CD4-positive, alpha-beta T cell treated with Interleukin-17A for 1 hour (primary cell): ENCODE results near the gene PIK3IP1.
"Not testable (repeated sequence)": the region's sequence is repeated elsewhere in the genome, so short reads cannot be mapped to it uniquely, and the experiment has no call there.

Experiments
- DNase-seq: peaks from one replicate; pipeline ENCODE4 v3.0.0-alpha.2; 2020

PIK3IP1 gene

DNA sequence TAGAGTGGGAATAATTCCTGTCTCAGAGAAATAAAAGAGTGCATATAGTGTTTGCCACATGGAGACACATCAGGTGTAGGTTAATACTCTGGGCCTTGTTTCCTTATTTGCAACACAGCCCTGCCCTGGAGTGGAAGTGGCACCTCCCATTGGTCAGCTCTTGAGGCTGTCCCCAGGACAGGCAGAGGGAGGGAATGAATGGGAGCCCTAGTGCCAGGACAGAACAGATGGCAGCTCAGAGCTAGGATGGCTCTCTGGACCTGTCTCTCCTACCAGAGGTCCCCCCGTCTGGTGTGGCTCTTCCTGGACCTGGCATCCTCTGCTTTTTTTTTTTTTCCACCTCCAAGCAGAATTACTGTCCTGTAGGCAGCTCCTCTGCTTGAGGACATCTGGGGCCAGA, 44.6 kb downstream of the PIK3IP1 start:
- DNase-seq, result no peak

GRCh38 chr22:31246687-31247086, 45.6 kb downstream of the PIK3IP1 start:
- DNase-seq, result no peak

DNA sequence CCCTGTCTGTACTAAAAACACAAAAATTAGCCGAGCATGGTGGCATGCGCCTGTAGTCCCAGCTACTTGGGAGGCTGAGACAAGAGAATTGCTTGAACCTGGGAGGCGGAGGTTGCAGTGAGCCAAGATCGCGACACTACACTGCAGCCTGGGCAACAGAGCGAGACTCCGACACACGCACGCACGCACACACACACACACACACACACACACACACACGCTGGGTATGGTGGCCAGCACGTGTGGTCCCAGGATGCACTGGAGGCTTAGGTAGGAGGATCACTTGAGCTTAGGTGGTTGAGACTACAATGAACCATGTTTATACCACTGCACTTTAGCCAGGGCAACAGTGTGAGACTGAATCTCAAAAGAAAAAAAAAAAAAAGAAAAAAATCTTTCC, 46.3 kb downstream of the PIK3IP1 start:
- not testable (repeated sequence) for DNase-seq

DNA sequence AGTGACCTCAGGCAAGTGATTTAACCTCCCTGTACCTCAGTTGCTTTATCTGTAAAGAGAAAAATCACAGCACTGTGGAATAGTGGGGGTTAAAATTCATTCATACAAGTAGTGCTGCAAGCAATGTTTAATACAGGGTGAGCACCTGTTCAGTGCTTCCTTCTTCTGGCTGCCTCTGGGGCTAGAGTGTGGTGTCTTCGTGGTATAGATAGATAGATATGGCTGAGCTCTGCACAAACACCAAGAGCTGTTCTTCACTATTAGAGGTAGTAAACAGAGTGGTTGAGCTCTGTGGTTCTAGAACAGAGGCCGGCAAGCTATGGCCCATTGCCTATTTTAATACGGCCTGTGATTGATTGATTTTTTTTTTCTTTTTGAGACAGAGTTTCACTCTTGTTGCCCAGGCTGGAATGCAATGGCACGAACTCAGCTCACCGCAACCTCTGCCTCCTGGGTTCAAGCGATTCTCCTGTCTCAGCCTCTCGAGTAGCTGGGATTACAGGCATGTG, 47.3 kb downstream of the PIK3IP1 start:
- no peak for DNase-seq

DNA sequence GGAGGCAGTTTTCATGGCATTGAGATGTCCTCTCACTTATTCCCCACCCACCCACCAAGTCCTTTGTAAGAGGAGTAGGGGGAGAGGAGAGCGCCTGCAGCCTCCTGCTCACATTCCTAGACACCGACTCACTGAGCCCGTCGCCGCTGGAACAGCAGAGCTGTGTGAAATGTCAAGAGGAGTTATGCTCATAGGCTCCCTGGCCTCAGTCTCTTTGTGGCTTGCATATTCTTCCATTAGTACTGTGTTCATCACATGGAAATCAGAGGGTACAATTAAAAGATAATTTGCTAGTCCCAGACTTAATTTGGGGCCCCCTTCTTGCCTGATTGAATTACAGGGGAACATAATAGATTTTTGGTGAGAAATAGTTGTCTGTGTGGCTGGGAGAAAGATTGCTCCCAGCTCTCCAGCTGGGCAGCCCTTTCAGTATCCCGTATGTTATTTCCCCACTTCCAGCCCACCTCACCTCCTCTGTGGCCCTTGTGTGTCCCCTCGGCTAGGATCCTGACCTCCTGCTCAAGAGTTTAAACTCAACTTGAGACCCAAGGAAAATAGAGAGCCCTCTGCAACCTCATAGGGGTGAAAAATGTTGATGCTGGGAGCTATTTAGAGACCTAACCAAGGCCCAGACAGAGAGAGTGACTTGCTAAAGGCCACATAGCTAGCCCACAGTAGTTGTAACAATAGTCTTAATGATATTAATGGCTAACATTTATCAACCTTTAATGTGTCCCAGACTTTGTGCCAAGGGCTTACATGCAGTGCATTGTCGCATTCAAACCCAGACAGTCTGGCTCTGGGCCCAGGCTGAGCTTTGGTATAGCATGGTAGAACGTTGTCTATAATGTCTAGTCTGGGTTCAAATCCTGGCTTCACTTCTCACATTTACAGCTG, 48.0 kb downstream of the PIK3IP1 start:
- no peak for DNase-seq

GRCh38 chr22:31243339-31244045, 48.8 kb downstream of the PIK3IP1 start:
- no peak for DNase-seq

DNA sequence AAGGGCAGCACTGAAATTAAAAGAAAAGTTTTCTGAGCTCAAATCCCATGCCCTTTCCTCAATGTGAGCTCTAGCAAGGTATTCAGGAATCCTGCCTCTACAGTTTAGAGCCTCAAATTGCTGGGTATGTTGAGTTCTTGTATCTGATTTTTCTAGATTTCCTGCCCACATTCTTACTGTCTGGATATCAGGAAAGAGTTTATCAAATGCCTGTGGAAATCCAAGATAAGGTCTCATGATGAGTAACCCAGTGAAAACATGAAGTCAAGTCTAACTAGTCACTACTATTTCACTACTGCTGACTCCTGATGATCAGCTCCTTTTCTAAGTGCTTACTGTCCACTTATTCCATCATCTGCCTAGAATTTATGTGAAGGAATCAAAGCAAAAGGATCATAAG, 50.4 kb downstream of the PIK3IP1 start:
- DNase-seq, result no peak

DNA sequence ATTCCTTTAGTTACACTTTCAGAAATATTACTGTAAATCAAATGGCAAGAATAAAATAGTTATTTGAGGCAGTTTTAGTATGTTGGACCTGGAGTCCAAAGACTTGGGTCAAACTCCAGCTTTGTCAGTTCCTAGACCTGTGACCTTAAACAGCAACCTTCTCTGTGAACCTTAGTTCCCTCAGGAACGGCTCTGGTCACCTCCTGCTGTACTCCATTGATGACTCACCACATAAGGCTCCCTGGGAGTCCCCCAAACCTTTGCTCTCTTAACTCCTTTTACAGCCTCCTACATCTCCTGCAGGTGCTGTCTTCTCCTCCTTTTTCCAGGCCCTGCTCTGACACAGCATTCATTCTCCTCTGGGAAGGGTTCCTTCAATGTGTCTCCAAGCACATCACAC, 51.1 kb downstream of the PIK3IP1 start:
- DNase-seq, result no peak

DNA sequence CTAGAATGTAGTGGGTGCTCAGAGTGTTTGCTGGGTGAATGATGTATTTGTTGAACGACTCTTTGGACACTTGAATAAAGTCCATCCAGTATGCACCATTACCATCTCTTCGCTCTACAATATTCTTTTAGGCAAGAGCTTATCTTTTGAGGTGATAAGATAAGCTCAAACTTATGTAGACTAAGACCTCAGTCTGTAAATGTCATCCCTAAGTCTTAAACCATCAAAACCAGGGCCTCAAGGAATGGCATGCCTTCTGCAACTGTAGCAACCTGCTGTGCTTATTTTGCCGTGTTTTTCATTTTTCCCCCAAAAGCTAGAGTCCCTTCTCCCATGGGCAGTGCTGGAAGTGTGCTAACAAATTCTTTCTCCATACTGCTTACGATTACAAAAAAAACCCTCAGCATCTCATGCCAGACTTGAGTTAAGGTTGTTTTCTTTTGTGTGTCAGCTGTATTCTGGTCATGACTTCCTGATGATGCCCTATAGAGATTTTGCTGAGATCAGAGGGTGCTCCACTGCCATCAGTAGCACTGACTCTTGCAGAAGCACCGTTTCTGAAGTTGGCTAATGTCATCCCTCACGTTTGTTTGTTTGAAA, 52.4 kb downstream of the PIK3IP1 start:
- no peak for DNase-seq

DNA sequence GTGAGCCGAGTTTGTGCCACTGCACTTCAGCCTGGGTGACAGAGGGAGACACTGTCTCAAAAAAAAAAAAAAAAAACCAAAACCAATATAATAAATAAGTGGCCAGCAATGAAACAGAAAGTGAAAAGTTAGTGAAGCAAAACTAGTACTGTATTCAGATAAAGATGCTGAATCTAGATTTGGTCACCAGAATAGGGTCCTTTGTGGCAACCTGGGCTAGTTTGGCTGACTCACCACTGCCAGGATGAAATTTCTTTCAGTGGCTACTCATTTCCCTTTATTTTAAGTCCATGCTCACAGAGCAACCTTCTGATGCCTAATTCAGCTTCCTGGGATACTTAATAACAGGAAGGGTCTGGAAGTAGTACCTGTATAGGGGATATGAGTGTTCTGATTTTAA, 54.2 kb downstream of the PIK3IP1 start:
- no peak for DNase-seq

DNA sequence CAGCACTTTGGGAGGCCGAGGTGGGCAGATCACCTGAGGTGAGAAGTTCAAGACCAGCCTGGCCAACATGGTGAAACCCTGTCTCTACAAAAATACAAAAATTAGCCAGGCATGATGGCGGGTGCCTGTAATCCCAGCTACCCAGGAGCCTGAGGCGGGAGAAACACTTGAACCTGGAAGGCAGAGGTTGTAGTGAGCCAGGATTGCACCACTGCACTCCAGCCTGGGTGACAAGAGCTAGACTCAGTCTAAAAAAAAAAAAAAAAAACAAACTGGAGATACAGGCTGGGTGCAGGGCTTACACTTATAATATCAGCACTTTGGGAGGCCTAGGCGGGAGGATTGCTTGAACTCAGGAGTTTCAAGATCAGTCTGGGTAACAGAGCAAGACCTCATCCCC, 56.2 kb downstream of the PIK3IP1 start:
- not testable (repeated sequence) for DNase-seq

- DNase-seq, result no peak
Measured at GRCh38 chr22:31235081-31235480, 57.2 kb downstream of the PIK3IP1 start.

- DNase-seq, result no peak
Measured at GRCh38 chr22:31233001-31233400, 59.3 kb downstream of the PIK3IP1 start.
